ENCODE measurements around the gene TMBIM1. TPM values are rescaled to one million over a fixed set of nuclear protein-coding genes. Genes with fewer than 3 reads are reported as not detected.
"Not testable (repeated sequence)": the region's sequence is repeated elsewhere in the genome, so short reads cannot be mapped to it uniquely, and the experiment has no call there.

Gene TMBIM1
- polyA plus RNA-seq, 1 of the 3 experiments (the other 2 are of a cell fraction): 7.8 TPM

DNA sequence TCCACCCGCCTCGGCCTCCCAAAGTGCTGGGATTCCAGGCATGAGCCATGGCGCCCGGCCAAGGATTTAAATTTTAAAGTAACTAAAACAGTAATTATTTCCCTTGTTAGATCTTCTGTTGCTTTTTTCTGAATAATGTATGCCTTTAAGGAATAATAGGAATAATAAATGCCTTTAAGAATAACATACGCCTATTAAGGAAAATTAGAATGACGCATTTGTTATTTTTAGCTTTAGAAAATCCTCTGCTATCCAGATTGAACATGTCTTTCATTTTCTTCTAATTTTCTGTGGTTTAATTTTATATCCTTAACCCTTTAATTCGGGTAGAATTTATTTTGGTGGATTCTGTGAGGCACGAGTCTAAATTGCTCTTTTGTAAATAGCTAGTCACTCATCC is 23.1 kb upstream of the TMBIM1 start:
- Histone ChIP-seq H3F3A (replicated peaks; ENCODE audit: insufficient read depth) (no peaks in the 10 kb centered on the region), H2AFZ (ENCODE audit: low read depth) (no peak overlapping the region), H3K27ac (ENCODE audit: low read depth in 2 of 2, low read length in 1 of 2) (no peak overlapping the region), H3K27me3 (ENCODE audit: insufficient read depth) (no peaks in the 10 kb centered on the region), H3K9me3 (no peaks in the 10 kb centered on the region), H4K20me1 (ENCODE audit: insufficient read depth) (no peaks in the 10 kb centered on the region), H3K4me3 (ENCODE audit: low read depth in 2 of 2, low read length in 1 of 2) (no peak overlapping the region), H3K36me3 (replicated peaks in 1 of 2; ENCODE audit: control insufficient read depth in 1 of 2, insufficient read depth in 2 of 2, low read length in 1 of 2) (no peaks in the 10 kb centered on the region), H3K4me1 (ENCODE audit: control insufficient read depth in 1 of 2, insufficient read depth in 2 of 2, low read depth in 1 of 2, low read length in 1 of 2) (no peaks in the 10 kb centered on the region), H3K9ac (no peak overlapping the region), H3K4me2 (no peak overlapping the region), H3K79me2 (ENCODE audit: insufficient read depth) (no peaks in the 10 kb centered on the region), H3K9me2 (no peaks in the 10 kb centered on the region)
- ChIA-PET CTCF (interaction anchor here (0.6 to 2.3 kb wide), 6 partner anchors 14 to 81 kb away, joined by 3 to 12 read pairs (median 3); no protein-coding TSS in a partner anchor), POLR2A (no interaction called here)
- WGBS (ENCODE audit: low lambda C conversion rate): 88% methylated on average over 8 of the region's 8 CpGs
- TF ChIP-seq, protein P1, sequence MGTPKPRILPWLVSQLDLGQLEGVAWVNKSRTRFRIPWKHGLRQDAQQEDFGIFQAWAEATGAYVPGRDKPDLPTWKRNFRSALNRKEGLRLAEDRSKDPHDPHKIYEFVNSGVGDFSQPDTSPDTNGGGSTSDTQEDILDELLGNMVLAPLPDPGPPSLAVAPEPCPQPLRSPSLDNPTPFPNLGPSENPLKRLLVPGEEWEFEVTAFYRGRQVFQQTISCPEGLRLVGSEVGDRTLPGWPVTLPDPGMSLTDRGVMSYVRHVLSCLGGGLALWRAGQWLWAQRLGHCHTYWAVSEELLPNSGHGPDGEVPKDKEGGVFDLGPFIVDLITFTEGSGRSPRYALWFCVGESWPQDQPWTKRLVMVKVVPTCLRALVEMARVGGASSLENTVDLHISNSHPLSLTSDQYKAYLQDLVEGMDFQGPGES (IDR thresholded peaks at IDR 0.05; ENCODE audit: low read depth, low read length): no peak
- TF ChIP-seq, protein P2, sequence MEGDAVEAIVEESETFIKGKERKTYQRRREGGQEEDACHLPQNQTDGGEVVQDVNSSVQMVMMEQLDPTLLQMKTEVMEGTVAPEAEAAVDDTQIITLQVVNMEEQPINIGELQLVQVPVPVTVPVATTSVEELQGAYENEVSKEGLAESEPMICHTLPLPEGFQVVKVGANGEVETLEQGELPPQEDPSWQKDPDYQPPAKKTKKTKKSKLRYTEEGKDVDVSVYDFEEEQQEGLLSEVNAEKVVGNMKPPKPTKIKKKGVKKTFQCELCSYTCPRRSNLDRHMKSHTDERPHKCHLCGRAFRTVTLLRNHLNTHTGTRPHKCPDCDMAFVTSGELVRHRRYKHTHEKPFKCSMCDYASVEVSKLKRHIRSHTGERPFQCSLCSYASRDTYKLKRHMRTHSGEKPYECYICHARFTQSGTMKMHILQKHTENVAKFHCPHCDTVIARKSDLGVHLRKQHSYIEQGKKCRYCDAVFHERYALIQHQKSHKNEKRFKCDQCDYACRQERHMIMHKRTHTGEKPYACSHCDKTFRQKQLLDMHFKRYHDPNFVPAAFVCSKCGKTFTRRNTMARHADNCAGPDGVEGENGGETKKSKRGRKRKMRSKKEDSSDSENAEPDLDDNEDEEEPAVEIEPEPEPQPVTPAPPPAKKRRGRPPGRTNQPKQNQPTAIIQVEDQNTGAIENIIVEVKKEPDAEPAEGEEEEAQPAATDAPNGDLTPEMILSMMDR (IDR thresholded peaks at IDR 0.05): no peak
- no peak for TF ChIP-seq RXRA (IDR thresholded peaks at IDR 0.05; ENCODE audit: borderline replicate concordance, low read depth)
- no peak for DNase-seq

DNA sequence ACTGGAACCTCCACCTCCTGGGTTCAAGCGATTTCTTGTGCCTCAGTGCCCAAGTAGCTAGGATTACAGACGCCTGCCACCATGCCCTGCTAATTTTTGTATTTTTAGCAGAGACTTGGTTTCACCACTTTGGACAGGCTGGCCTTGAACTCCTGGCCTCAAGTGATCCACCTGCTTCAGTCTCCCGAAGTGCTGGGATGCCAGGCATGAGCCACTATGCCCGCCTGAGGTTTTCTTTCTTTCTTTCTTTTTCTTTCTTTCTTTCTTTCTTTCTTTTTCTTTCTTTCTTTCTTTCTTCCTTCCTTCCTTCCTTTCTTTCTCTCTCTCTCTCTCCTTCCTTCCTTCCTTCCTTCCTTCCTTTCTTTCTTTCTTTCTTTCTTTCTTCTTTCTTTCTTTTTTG is 22.5 kb upstream of the TMBIM1 start:
- H3K79me2 ChIP-seq (ENCODE audit: insufficient read depth); H3K27ac ChIP-seq (ENCODE audit: low read depth in 2 of 2, low read length in 1 of 2); H3K4me1 ChIP-seq (ENCODE audit: control insufficient read depth in 1 of 2, insufficient read depth in 2 of 2, low read depth in 1 of 2, low read length in 1 of 2); DNase-seq; H3K36me3 ChIP-seq (replicated peaks in 1 of 2; ENCODE audit: control insufficient read depth in 1 of 2, insufficient read depth in 2 of 2, low read length in 1 of 2); H3K9me2 ChIP-seq; H2AFZ ChIP-seq (ENCODE audit: low read depth); H3K27me3 ChIP-seq (ENCODE audit: insufficient read depth); H3K9me3 ChIP-seq; H3K9ac ChIP-seq; H4K20me1 ChIP-seq (ENCODE audit: insufficient read depth); H3F3A ChIP-seq (replicated peaks; ENCODE audit: insufficient read depth); H3K4me3 ChIP-seq (ENCODE audit: low read depth in 2 of 2, low read length in 1 of 2); POLR2A ChIA-PET; H3K4me2 ChIP-seq: not testable (repeated sequence)
- CTCF ChIA-PET: interaction anchor here (0.8 to 2.3 kb wide), 3 partner anchors 13 to 82 kb away, joined by 3 to 12 read pairs (median 3); no protein-coding TSS in a partner anchor
- WGBS (ENCODE audit: low lambda C conversion rate): 74% methylated on average over 4 of the region's 4 CpGs

DNA sequence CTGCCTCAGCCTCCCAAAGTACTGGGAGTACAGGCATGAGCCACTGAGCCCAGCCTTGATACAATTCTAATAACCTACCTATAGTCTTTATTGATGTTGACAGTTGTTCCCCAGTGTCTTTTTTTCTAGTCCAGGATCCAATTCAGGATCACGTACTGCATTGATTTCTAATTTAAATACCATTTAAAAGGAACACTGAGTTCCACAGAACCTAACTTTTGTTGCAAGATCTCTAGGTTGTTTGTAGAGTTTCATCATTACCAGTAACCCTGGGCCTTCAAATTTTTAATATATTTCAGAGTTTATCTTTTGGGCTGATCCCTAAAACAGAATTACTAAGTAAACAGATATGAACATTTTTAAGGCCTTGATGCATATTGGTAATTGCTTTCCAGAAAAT is 21.1 kb upstream of the TMBIM1 start:
- H3K4me2 ChIP-seq: no peak overlapping the region
- H3K9me2 ChIP-seq: no peaks in the 10 kb centered on the region
- no peaks in the 10 kb centered on the region for H3K79me2 ChIP-seq (ENCODE audit: insufficient read depth)
- no peak overlapping the region for H2AFZ ChIP-seq (ENCODE audit: low read depth)
- no peak overlapping the region for H3K27ac ChIP-seq (ENCODE audit: low read depth in 2 of 2, low read length in 1 of 2)
- H3K4me1 ChIP-seq (ENCODE audit: control insufficient read depth in 1 of 2, insufficient read depth in 2 of 2, low read depth in 1 of 2, low read length in 1 of 2): no peaks in the 10 kb centered on the region
- H3F3A ChIP-seq (replicated peaks; ENCODE audit: insufficient read depth): no peaks in the 10 kb centered on the region
- ChIA-PET CTCF (no interaction called here), POLR2A (no interaction called here)
- H4K20me1 ChIP-seq (ENCODE audit: insufficient read depth): no peaks in the 10 kb centered on the region
- no peaks in the 10 kb centered on the region for H3K9me3 ChIP-seq
- H3K27me3 ChIP-seq (ENCODE audit: insufficient read depth): no peaks in the 10 kb centered on the region
- no peaks in the 10 kb centered on the region for H3K36me3 ChIP-seq (replicated peaks in 1 of 2; ENCODE audit: control insufficient read depth in 1 of 2, insufficient read depth in 2 of 2, low read length in 1 of 2)
- no peak overlapping the region for H3K9ac ChIP-seq
- H3K4me3 ChIP-seq (ENCODE audit: low read depth in 2 of 2, low read length in 1 of 2): no peak overlapping the region
- TF ChIP-seq, protein P3, sequence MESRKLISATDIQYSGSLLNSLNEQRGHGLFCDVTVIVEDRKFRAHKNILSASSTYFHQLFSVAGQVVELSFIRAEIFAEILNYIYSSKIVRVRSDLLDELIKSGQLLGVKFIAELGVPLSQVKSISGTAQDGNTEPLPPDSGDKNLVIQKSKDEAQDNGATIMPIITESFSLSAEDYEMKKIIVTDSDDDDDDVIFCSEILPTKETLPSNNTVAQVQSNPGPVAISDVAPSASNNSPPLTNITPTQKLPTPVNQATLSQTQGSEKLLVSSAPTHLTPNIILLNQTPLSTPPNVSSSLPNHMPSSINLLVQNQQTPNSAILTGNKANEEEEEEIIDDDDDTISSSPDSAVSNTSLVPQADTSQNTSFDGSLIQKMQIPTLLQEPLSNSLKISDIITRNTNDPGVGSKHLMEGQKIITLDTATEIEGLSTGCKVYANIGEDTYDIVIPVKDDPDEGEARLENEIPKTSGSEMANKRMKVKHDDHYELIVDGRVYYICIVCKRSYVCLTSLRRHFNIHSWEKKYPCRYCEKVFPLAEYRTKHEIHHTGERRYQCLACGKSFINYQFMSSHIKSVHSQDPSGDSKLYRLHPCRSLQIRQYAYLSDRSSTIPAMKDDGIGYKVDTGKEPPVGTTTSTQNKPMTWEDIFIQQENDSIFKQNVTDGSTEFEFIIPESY (IDR thresholded peaks at IDR 0.05; ENCODE audit: borderline replicate concordance, low read depth): no peak
- TF ChIP-seq FOXJ3 (CRISPR knock-in tag; IDR thresholded peaks at IDR 0.05) (no peak), MEF2A (IDR thresholded peaks at IDR 0.05; ENCODE audit: borderline replicate concordance, low read depth) (no peak), RXRA (IDR thresholded peaks at IDR 0.05; ENCODE audit: borderline replicate concordance, low read depth) (no peak)
- TF ChIP-seq, protein P2 (IDR thresholded peaks at IDR 0.05): no peak
- DNase-seq: no peak
- WGBS (ENCODE audit: low lambda C conversion rate): 95% methylated on average over 1 of the region's 1 CpG
